DND-41 (cell line): ENCODE results near the gene TTC28.
"Not testable (repeated sequence)": the region's sequence is repeated elsewhere in the genome, so short reads cannot be mapped to it uniquely, and the experiment has no call there.

Experiments used
- ATAC-seq: fragments of 200-7000 bp; cut with Tn5 transposase; 3 replicates; pipeline ENCODE4 v1.9.1; 2021; ENCODE audit warnings: low read depth; ENCODE audit not compliant: insufficient read depth
- DNase-seq: peaks from one replicate; pipeline ENCODE4 v3.0.0-alpha.2; 2020
- H2AFZ ChIP-seq: 2 replicates; pipeline ENCODE4 v1.6.0; 2012; ENCODE audit warnings: low read depth, low read length
- H3K27ac ChIP-seq: 2 replicates; pipeline ENCODE4 v1.5.1; 2012; ENCODE audit warnings: low read length, inconsistent platforms
- H3K27me3 ChIP-seq: fragments of 200-600 bp; sonication (generic); 2 replicates; pipeline ENCODE4 v1.6.0; 2012; ENCODE audit warnings: low read length, mild to moderate bottlenecking, inconsistent platforms; ENCODE audit not compliant: insufficient read depth, poor library complexity
- H3K36me3 ChIP-seq: 2 replicates; pipeline ENCODE4 v1.5.1; 2012; ENCODE audit warnings: low read length, inconsistent platforms; ENCODE audit not compliant: insufficient read depth
- H3K4me1 ChIP-seq: 2 replicates; pipeline ENCODE4 v1.5.1; 2012; ENCODE audit warnings: mild to moderate bottlenecking, low read length; ENCODE audit not compliant: insufficient read depth
- H3K4me2 ChIP-seq: 2 replicates; pipeline ENCODE4 v1.6.0; 2012; ENCODE audit warnings: mild to moderate bottlenecking, moderate library complexity, low read length, inconsistent platforms; ENCODE audit not compliant: insufficient read depth
- H3K4me3 ChIP-seq, 2 experiments: fragments of 200-600 bp in 1 of 2; shearing (Covaris generic) in 1 of 2; 2 replicates each; pipeline ENCODE4 v1.5.1; 2012 to 2016; ENCODE audit warnings: inconsistent platforms in 2 of 2, low read length in 2 of 2, mild to moderate bottlenecking in 2 of 2, low read depth in 1 of 2, moderate library complexity in 1 of 2
- H3K79me2 ChIP-seq: 2 replicates; pipeline ENCODE4 v1.6.0; 2012; ENCODE audit warnings: low read length, inconsistent platforms; ENCODE audit not compliant: insufficient read depth
- H3K9ac ChIP-seq: 2 replicates; pipeline ENCODE4 v1.6.0; 2012; ENCODE audit warnings: low read depth, mild to moderate bottlenecking, inconsistent platforms, low read length, moderate library complexity
- H3K9me3 ChIP-seq: 2 replicates; pipeline ENCODE4 v1.5.1; 2012; ENCODE audit warnings: low read length, moderate library complexity, mild to moderate bottlenecking, inconsistent platforms; ENCODE audit not compliant: insufficient read depth, severe bottlenecking
- H4K20me1 ChIP-seq: 2 replicates; pipeline ENCODE4 v1.6.0; 2012; ENCODE audit warnings: low read length; ENCODE audit not compliant: insufficient read depth
- EZH2 ChIP-seq: IDR thresholded peaks from 3 replicates; pipeline ENCODE4 v1.6.1; 2012; ENCODE audit warnings: borderline replicate concordance, low read depth, mild to moderate bottlenecking, moderate library complexity, low read length, inconsistent platforms; ENCODE audit not compliant: severe bottlenecking
- TF ChIP-seq, protein P1 (sequence below): IDR thresholded peaks from 2 replicates; pipeline ENCODE4 v1.5.1; 2012; ENCODE audit warnings: borderline replicate concordance, low read length, moderate library complexity, mild to moderate bottlenecking; ENCODE audit not compliant: poor library complexity, severe bottlenecking; ENCODE audit errors: extremely low read depth

Gene TTC28

GRCh38 chr22:28521451-28521850 is 158.2 kb downstream of the TTC28 start:
- Histone ChIP-seq H3K79me2 (no peaks in the 10 kb centered on the region), H4K20me1 (no peaks in the 10 kb centered on the region), H3K4me2 (no peak overlapping the region), H2AFZ (no peak overlapping the region; the same call in 1 of the 2 replicates), H3K27me3 (no peaks in the 10 kb centered on the region), H3K4me3 (no peak overlapping the region), H3K9me3 (no peaks in the 10 kb centered on the region), H3K27ac (no peak overlapping the region), H3K9ac (no peak overlapping the region), H3K36me3 (no peaks in the 10 kb centered on the region), H3K4me1 (no peaks in the 10 kb centered on the region)
- TF ChIP-seq EZH2: no peak
- TF ChIP-seq, protein P1, sequence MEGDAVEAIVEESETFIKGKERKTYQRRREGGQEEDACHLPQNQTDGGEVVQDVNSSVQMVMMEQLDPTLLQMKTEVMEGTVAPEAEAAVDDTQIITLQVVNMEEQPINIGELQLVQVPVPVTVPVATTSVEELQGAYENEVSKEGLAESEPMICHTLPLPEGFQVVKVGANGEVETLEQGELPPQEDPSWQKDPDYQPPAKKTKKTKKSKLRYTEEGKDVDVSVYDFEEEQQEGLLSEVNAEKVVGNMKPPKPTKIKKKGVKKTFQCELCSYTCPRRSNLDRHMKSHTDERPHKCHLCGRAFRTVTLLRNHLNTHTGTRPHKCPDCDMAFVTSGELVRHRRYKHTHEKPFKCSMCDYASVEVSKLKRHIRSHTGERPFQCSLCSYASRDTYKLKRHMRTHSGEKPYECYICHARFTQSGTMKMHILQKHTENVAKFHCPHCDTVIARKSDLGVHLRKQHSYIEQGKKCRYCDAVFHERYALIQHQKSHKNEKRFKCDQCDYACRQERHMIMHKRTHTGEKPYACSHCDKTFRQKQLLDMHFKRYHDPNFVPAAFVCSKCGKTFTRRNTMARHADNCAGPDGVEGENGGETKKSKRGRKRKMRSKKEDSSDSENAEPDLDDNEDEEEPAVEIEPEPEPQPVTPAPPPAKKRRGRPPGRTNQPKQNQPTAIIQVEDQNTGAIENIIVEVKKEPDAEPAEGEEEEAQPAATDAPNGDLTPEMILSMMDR: no peak
- no peak for DNase-seq
- ATAC-seq: no peak

DNA sequence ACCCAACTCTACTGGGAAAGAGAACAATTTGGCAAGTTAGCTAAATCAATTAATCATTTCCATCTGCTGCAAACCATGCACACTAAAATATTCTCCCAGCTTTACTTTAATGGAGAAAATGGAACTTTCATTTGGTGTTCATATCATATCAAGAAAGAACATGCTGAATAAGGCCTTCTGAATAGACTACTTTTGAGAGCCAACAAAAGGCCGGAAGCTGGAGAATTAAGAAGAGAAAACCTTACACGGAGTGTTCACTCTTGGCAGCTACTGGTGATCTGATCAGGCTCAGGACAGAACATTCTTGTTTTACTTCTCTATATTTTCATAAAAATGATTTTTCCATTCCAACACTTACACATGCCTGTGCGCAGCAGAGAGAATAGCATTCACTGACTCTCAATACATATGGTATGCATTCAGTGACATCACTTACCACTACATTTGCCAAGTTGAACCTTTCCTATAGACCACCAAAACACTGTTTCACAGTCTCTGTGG is 165.3 kb downstream of the TTC28 start:
- no peaks in the 10 kb centered on the region for H3K27me3 ChIP-seq
- no peaks in the 10 kb centered on the region for H3K4me1 ChIP-seq
- no peak overlapping the region for H3K4me3 ChIP-seq
- H3K27ac ChIP-seq: no peak overlapping the region
- TF ChIP-seq, protein P1: no peak
- no peak for TF ChIP-seq EZH2
- H3K36me3 ChIP-seq: no peaks in the 10 kb centered on the region
- H3K79me2 ChIP-seq: no peaks in the 10 kb centered on the region
- no peaks in the 10 kb centered on the region for H4K20me1 ChIP-seq
- no peak for DNase-seq
- H3K9me3 ChIP-seq: no peaks in the 10 kb centered on the region
- ATAC-seq: no peak
- no peak overlapping the region for H2AFZ ChIP-seq
- H3K4me2 ChIP-seq: no peak overlapping the region
- H3K9ac ChIP-seq: no peak overlapping the region

DNA sequence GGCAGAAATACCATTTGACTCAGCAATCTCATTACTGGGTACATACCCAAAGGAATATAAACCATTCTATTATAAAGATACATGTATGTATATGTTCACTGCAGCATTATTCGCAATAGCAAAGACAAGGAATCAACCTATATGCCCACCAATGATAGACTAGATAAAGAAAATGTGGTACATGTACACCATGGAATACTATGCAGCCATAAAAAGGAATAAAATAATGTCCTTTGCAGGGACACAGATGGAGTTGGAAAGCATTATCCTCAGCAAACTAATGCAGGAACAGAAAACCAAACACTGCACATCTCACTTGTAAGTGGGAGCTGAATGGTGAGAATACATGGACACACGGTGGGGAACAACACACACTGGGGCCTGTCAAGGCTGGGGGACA is 167.3 kb downstream of the TTC28 start:
- H3K4me1 ChIP-seq, ATAC-seq, H3K4me3 ChIP-seq, H3K79me2 ChIP-seq, H3K27ac ChIP-seq, H3K27me3 ChIP-seq, DNase-seq, H3K4me2 ChIP-seq, H2AFZ ChIP-seq, H3K9ac ChIP-seq, H3K36me3 ChIP-seq, H4K20me1 ChIP-seq, H3K9me3 ChIP-seq: not testable (repeated sequence)

- ATAC-seq: no peak
- TF ChIP-seq, protein P1: no peak
- TF ChIP-seq EZH2: no peak
- no peak overlapping the region for H3K27ac ChIP-seq
Measured at GRCh38 chr22:28507896-28508295, 171.7 kb downstream of the TTC28 start.

More at GRCh38 chr22:28507896-28508295, 171.7 kb downstream of the TTC28 start:
- Histone ChIP-seq H3K27me3 (no peaks in the 10 kb centered on the region), H3K4me2 (no peak overlapping the region), H2AFZ (no peak overlapping the region), H3K9ac (no peak overlapping the region), H3K4me3 (no peak overlapping the region), H3K9me3 (peaks cover 2% of the 10 kb centered on the region), H3K36me3 (no peaks in the 10 kb centered on the region), H3K79me2 (no peaks in the 10 kb centered on the region), H4K20me1 (no peaks in the 10 kb centered on the region), H3K4me1 (peaks cover 16% of the 10 kb centered on the region)
- DNase-seq: no peak
